ENCODE measurements around the gene SLC41A3. TPM values are rescaled to one million over a fixed set of nuclear protein-coding genes. Genes with fewer than 3 reads are reported as not detected.

The SLC41A3 gene
- total and polyA plus RNA-seq, 2 of the 4 experiments (the other 2 are of a cell fraction): 30.5 to 43.5 TPM

DNA sequence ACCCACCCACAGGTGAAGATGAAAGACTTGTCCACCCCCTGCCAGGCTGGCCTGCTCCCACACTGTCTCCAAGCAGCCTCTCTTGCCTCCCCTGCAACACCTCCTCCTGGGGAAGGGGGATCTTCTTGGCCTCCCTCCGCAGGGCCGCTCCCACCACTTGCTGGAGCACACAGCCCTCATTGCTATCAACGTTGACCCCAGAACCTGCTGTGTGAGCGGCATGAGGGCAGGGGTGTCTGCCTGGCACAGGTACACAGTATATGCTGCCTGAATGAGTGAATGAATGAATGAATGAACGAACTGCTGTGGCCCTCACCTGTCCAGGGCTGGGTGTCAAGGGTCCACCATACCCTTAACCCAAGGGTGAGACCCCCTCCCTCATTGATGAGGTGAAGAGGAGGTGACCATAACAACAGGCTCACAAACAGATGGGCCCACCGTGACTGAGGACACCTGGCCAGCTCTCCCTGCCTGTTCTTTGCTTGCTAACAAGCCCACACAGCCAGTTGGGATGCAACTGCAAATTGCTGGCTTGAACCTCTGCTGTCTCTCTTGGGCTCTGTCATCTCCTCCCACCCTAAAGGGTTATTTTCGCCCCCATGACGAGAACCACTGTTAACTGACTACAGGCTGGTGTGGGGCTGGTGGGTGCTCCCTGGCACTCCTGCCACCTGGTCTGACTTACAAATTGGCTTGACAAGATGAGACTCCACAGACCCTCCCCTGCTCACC, 22.5 kb downstream of the SLC41A3 start:
- POLR2A ChIA-PET (ENCODE audit: unreplicated experiment): no interaction called here
- 100% methylated on average over 1 of the region's 8 CpGs; no CpG with 5 or more reads in 1 of the 2 experiments for WGBS, 2 experiments (ENCODE audit: extremely low coverage in 2 of 2, insufficient read length in 1 of 2)
- no peak overlapping the region for H3K14ac ChIP-seq (replicated peaks; ENCODE audit: low read depth, low read length)
- dilution Hi-C loops (cut with HindIII; ENCODE audit: low sequenced_read_pairs, unreplicated experiment): no loop called here
- no peak overlapping the region for H3K27ac ChIP-seq (ENCODE audit: insufficient read depth, low read length)
- H3K4me2 ChIP-seq (ENCODE audit: low read depth, low read length): no peak overlapping the region
- H3K36me3 ChIP-seq (ENCODE audit: control insufficient read depth, insufficient read depth, low read length): no peaks in the 10 kb centered on the region
- intact Hi-C loops (cut with micrococcal nuclease): no loop called here
- no peak overlapping the region for H3K9ac ChIP-seq (ENCODE audit: low read depth, low read length)
- H4K20me1 ChIP-seq (ENCODE audit: insufficient read depth, low read length): no peaks in the 10 kb centered on the region
- in situ Hi-C loops (cut with MboI; ENCODE audit: low sequenced_read_pairs): no loop called here
- no peak for DNase-seq
- H2AK5ac ChIP-seq (ENCODE audit: low read depth, low read length): no peak overlapping the region
- no peaks in the 10 kb centered on the region for H3K27me3 ChIP-seq (ENCODE audit: control insufficient read depth, insufficient read depth, low read length)
- CTCF ChIA-PET: no interaction called here
- no peak overlapping the region for H2BK20ac ChIP-seq (ENCODE audit: low read depth, low read length)
- H2AFZ ChIP-seq (replicated peaks; ENCODE audit: low read length, poor library complexity): no peak overlapping the region
- H2AK9ac ChIP-seq (replicated peaks; ENCODE audit: low read depth, low read length, poor library complexity): no peak overlapping the region
- peaks cover 7% of the 10 kb centered on the region; the same call in 1 of the 2 replicates for H3K9me1 ChIP-seq (ENCODE audit: insufficient read depth, low read length)
- H2BK15ac ChIP-seq (ENCODE audit: low read depth, low read length): no peak overlapping the region
- no peak overlapping the region for H3K4ac ChIP-seq (ENCODE audit: low read depth, low read length)
- TF ChIP-seq CHD1 (IDR thresholded peaks at IDR 0.05; ENCODE audit: low read depth, low read length) (no peak), FOS (IDR thresholded peaks at IDR 0.05; ENCODE audit: low read depth, low read length) (no peak), RAD21 (IDR thresholded peaks at IDR 0.05; ENCODE audit: low read length) (no peak), BHLHE40 (IDR thresholded peaks at IDR 0.05; ENCODE audit: low read depth, low read length) (no peak), RCOR1 (IDR thresholded peaks at IDR 0.05; ENCODE audit: insufficient replicate concordance, low read length) (no peak), POLR2A (IDR thresholded peaks at IDR 0.05; ENCODE audit: low read depth, low read length) (no peak)
- H4K5ac ChIP-seq (ENCODE audit: low read depth, low read length): no peak overlapping the region
- no peak overlapping the region for H3K4me3 ChIP-seq (ENCODE audit: insufficient read depth, low read depth, low read length)
- no peaks in the 10 kb centered on the region; the same call in 1 of the 2 replicates for H3K4me1 ChIP-seq (ENCODE audit: control insufficient read depth, insufficient read depth, low read length)
- H3K56ac ChIP-seq (ENCODE audit: extremely low read depth, insufficient read depth, low read length): no peak overlapping the region
- no peak overlapping the region for H2BK5ac ChIP-seq (ENCODE audit: low read depth, low read length, poor library complexity, severe bottlenecking)
- no peak overlapping the region for H3K23ac ChIP-seq (ENCODE audit: low read depth, low read length)
- BruUV-seq (replicated peaks): no TSS peak
- ATAC-seq (ENCODE audit: low read depth): no peak
- H4K8ac ChIP-seq (ENCODE audit: low read depth in 2 of 2, low read length in 2 of 2): no peak overlapping the region
- 0 out of 4 replicates have a peak, but pooled peaks cover 0 to 3% of the 10 kb centered on the region in 2 experiments for H3K79me1 ChIP-seq (ENCODE audit: low read depth in 1 of 2, low read length in 2 of 2)
- no peak overlapping the region for H4K91ac ChIP-seq (ENCODE audit: insufficient read depth, low read depth, low read length)
- no peak overlapping the region for H3K18ac ChIP-seq (ENCODE audit: low read depth, low read length)
- no peaks in the 10 kb centered on the region for H3K9me3 ChIP-seq (ENCODE audit: control insufficient read depth, insufficient read depth, low read length)
- H2BK120ac ChIP-seq (ENCODE audit: low read depth, low read length): no peak overlapping the region

Data from IMR-90 (cell line).